IMR-90 (cell line): ENCODE results near the gene COL4A3. TPM values are rescaled to one million over a fixed set of nuclear protein-coding genes. Genes with fewer than 3 reads are reported as not detected.

Source experiments
- ATAC-seq: fragments of 200-7000 bp; cut with Tn5 transposase; 2 replicates; pipeline ENCODE4 v1.9.1; 2020; ENCODE audit warnings: low read depth, mild to moderate bottlenecking, moderate library complexity
- BruUV-seq: library from RNA; stranded (reverse); fragments of 400-500 nt; replicated peaks from 2 replicates; lab custom pipeline; 2021; lab: Mats Ljungman, UMichigan
- CTCF ChIA-PET: fragments of 300-600 bp; formaldehyde crosslinking; extraction: SDS; loops from one replicate; lab custom pipeline; 2021; ENCODE audit warnings: antibody characterized with exemption; lab: Yijun Ruan, JAX
- POLR2A ChIA-PET: fragments of 300-600 bp; sonication (Branson Sonifier 250); formaldehyde crosslinking; loops from one replicate; lab custom pipeline; 2022; ENCODE audit warnings: antibody characterized with exemption; ENCODE audit not compliant: unreplicated experiment; lab: Charles Lee
- DNase-seq: peaks from one replicate; pipeline ENCODE4 v3.0.0; 2013
- H2AFZ ChIP-seq: replicated peaks from 2 replicates; pipeline ENCODE3; 2013; ENCODE audit warnings: low read length, mild to moderate bottlenecking; ENCODE audit not compliant: poor library complexity
- H2AK5ac ChIP-seq: 2 replicates; pipeline ENCODE4 v1.6.1; 2013; ENCODE audit warnings: low read depth, low read length, inconsistent platforms
- H2AK9ac ChIP-seq: replicated peaks from 2 replicates; pipeline ENCODE3; 2013; ENCODE audit warnings: mild to moderate bottlenecking, low read depth, low read length, moderate library complexity; ENCODE audit not compliant: poor library complexity
- H2BK120ac ChIP-seq: 2 replicates; pipeline ENCODE4 v1.6.1; 2013; ENCODE audit warnings: low read depth, low read length, inconsistent platforms
- H2BK15ac ChIP-seq: 3 replicates; pipeline ENCODE4 v1.6.1; 2013; ENCODE audit warnings: low read depth, low read length, inconsistent platforms
- H2BK20ac ChIP-seq: 2 replicates; pipeline ENCODE4 v1.6.1; 2013; ENCODE audit warnings: low read depth, mild to moderate bottlenecking, inconsistent platforms, low read length, moderate library complexity
- H2BK5ac ChIP-seq: 2 replicates; pipeline ENCODE4 v1.6.1; 2013; ENCODE audit warnings: mild to moderate bottlenecking, low read depth, low read length, inconsistent platforms; ENCODE audit not compliant: poor library complexity, severe bottlenecking
- H3K14ac ChIP-seq: replicated peaks from 2 replicates; pipeline ENCODE4 v1.6.1; 2013; ENCODE audit warnings: low read depth, low read length, inconsistent platforms
- H3K18ac ChIP-seq: 2 replicates; pipeline ENCODE4 v1.6.1; 2013; ENCODE audit warnings: low read depth, low read length, control low read depth
- H3K23ac ChIP-seq: 2 replicates; pipeline ENCODE4 v1.6.1; 2013; ENCODE audit warnings: low read depth, low read length, inconsistent platforms
- H3K27ac ChIP-seq: 2 replicates; pipeline ENCODE4 v1.5.1; 2013; ENCODE audit warnings: mild to moderate bottlenecking, control low read depth, low read length; ENCODE audit not compliant: insufficient read depth
- H3K27me3 ChIP-seq: 2 replicates; pipeline ENCODE4 v1.6.1; 2013; ENCODE audit warnings: low read length; ENCODE audit not compliant: control insufficient read depth, insufficient read depth
- H3K36me3 ChIP-seq: 2 replicates; pipeline ENCODE4 v1.6.1; 2013; ENCODE audit warnings: low read length, mixed read lengths; ENCODE audit not compliant: control insufficient read depth, insufficient read depth
- H3K4ac ChIP-seq: 2 replicates; pipeline ENCODE4 v1.6.1; 2013; ENCODE audit warnings: low read depth, low read length, inconsistent platforms
- H3K4me1 ChIP-seq: 2 replicates; pipeline ENCODE4 v1.6.1; 2013; ENCODE audit warnings: low read length, mixed read lengths; ENCODE audit not compliant: control insufficient read depth, insufficient read depth
- H3K4me2 ChIP-seq: 2 replicates; pipeline ENCODE4 v1.6.1; 2013; ENCODE audit warnings: low read depth, mild to moderate bottlenecking, control low read depth, low read length, moderate library complexity
- H3K4me3 ChIP-seq: 2 replicates; pipeline ENCODE4 v1.5.1; 2013; ENCODE audit warnings: low read depth, mild to moderate bottlenecking, control low read depth, low read length, moderate library complexity; ENCODE audit not compliant: insufficient read depth
- H3K56ac ChIP-seq: 2 replicates; pipeline ENCODE4 v1.6.1; 2013; ENCODE audit warnings: low read length, inconsistent platforms; ENCODE audit not compliant: insufficient read depth; ENCODE audit errors: extremely low read depth
- H3K79me1 ChIP-seq, 2 experiments: 2 replicates each; pipeline ENCODE4 v1.6.1; 2013; ENCODE audit warnings: low read length in 2 of 2, inconsistent platforms in 1 of 2, low read depth in 1 of 2
- H3K9ac ChIP-seq: 2 replicates; pipeline ENCODE4 v1.6.1; 2013; ENCODE audit warnings: low read depth, low read length, control low read depth
- H3K9me1 ChIP-seq: 2 replicates; pipeline ENCODE4 v1.6.1; 2013; ENCODE audit warnings: low read length, inconsistent platforms; ENCODE audit not compliant: insufficient read depth
- H3K9me3 ChIP-seq: 2 replicates; pipeline ENCODE4 v1.6.1; 2013; ENCODE audit warnings: low read length; ENCODE audit not compliant: control insufficient read depth, insufficient read depth
- H4K20me1 ChIP-seq: 2 replicates; pipeline ENCODE4 v1.6.1; 2013; ENCODE audit warnings: low read length, inconsistent platforms; ENCODE audit not compliant: insufficient read depth
- H4K5ac ChIP-seq: 2 replicates; pipeline ENCODE4 v1.6.1; 2013; ENCODE audit warnings: mild to moderate bottlenecking, low read depth, low read length, control low read depth
- H4K8ac ChIP-seq, 2 experiments: 2 replicates each; pipeline ENCODE4 v1.6.1; 2013; ENCODE audit warnings: low read depth in 2 of 2, low read length in 2 of 2, control low read depth in 1 of 2, inconsistent platforms in 1 of 2
- H4K91ac ChIP-seq: 2 replicates; pipeline ENCODE4 v1.6.1; 2013; ENCODE audit warnings: low read depth, low read length, inconsistent platforms; ENCODE audit not compliant: insufficient read depth
- BHLHE40 ChIP-seq: fragments of 150-350 bp; IDR thresholded peaks from 2 replicates; pipeline ENCODE4 v1.6.1; 2016; ENCODE audit warnings: mild to moderate bottlenecking, low read depth, low read length
- MAZ ChIP-seq: IDR thresholded peaks from 2 replicates; pipeline ENCODE4 v1.6.1; 2012; ENCODE audit warnings: low read depth, mild to moderate bottlenecking, low read length, improper control_type of control experiment, moderate library complexity, borderline replicate concordance
- POLR2A ChIP-seq: IDR thresholded peaks from 2 replicates; pipeline ENCODE4 v1.6.1; 2012; ENCODE audit warnings: mild to moderate bottlenecking, low read depth, low read length
- RCOR1 ChIP-seq: IDR thresholded peaks from 2 replicates; pipeline ENCODE4 v1.6.1; 2012; ENCODE audit warnings: mild to moderate bottlenecking, low read length, improper control_type of control experiment; ENCODE audit not compliant: insufficient replicate concordance
- RFX5 ChIP-seq: IDR thresholded peaks from 2 replicates; pipeline ENCODE4 v1.8.0; 2012; ENCODE audit warnings: low read depth, mild to moderate bottlenecking, low read length, moderate library complexity
- SMC3 ChIP-seq: fragments of 150-350 bp; IDR thresholded peaks from 2 replicates; pipeline ENCODE4 v1.6.1; 2016; ENCODE audit warnings: low read depth, mild to moderate bottlenecking, antibody characterized with exemption, low read length, moderate library complexity
- WGBS, 2 experiments: methylation state at CpG; one replicate each; pipeline versions ENCODE4 v1.1.5 to v1.1.7; 2013; ENCODE audit warnings: missing lambda C conversion rate in 2 of 2; ENCODE audit not compliant: insufficient read length in 1 of 2; ENCODE audit errors: extremely low coverage in 2 of 2; 5-methylcytosine and 5-hydroxymethylcytosine counted together
- dilution Hi-C: fragments of 300-500 bp; cut with HindIII; formaldehyde crosslinking; loops from one replicate; pipeline ENCODE4 v1.14.3; 2018; ENCODE audit warnings: low sequenced_read_pairs; ENCODE audit not compliant: unreplicated experiment
- in situ Hi-C: fragments of 300-500 bp; cut with MboI; formaldehyde crosslinking; loops from 3 replicates; pipeline ENCODE4 v1.14.3; 2019; ENCODE audit warnings: low sequenced_read_pairs, inconsistent platforms, mixed read lengths
- intact Hi-C: fragments of 100-400 bp; cut with micrococcal nuclease; formaldehyde crosslinking; loops from 2 replicates; pipeline ENCODE4 v1.10.0; 2022
- polyA plus RNA-seq, 3 experiments: library from polyadenylated mRNA; depleted of rRNA; stranded (reverse); fragments of >200 nt; gene quantifications; 2 replicates each; pipeline ENCODE4 v1.2.3, GENCODE V29; 2012; ENCODE audit warnings: low replicate concordance in 1 of 3
- total RNA-seq: library from RNA; depleted of rRNA; stranded (reverse); fragments of >200 nt; gene quantifications from 2 replicates; pipeline ENCODE4 v1.2.3, GENCODE V29; 2012
- TF ChIP-seq, protein P1 (sequence below): fragments of 150-350 bp; IDR thresholded peaks from 2 replicates; pipeline ENCODE4 v1.6.1; 2016; ENCODE audit warnings: low read depth, mild to moderate bottlenecking, low read length, moderate library complexity, borderline replicate concordance
- TF ChIP-seq, protein P2 (sequence below): conservative IDR thresholded peaks from 2 replicates; pipeline ENCODE4 v1.5.1; 2012; ENCODE audit warnings: mild to moderate bottlenecking, low read depth, low read length, improper control_type of control experiment

Gene COL4A3
- total and polyA plus RNA-seq, 2 of the 4 experiments (the other 2 are of a cell fraction), result not detected

DNA sequence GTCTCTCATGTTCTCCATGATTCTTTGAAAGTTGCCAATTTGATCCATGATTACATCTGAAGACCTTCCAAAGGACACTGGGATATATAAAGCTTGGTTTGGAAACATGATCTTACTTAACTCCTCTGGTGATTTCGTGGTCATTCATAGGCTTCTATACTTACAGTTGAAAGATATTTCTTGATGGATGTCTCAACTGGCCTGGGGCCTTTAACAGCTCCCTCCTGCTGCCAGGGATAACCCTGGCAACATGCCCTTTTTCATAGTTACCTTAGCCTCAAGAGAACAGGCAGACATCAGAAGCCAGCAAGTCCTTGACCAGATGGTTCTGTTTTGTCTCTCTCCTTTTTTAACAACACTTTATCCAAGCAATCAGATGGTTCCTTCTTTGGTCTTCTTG, 137.1 kb downstream of the COL4A3 start:
- WGBS, 2 experiments, result no CpG with 5 or more reads among the region's 1 CpG
- BruUV-seq, result no TSS peak
- in situ Hi-C loops, result no loop called here

More for the DNA sequence above, 137.1 kb downstream of the COL4A3 start:
- H2AK5ac ChIP-seq, result no peak overlapping the region
- no peaks in the 10 kb centered on the region for H3K27me3 ChIP-seq
- TF ChIP-seq SMC3 (no peak), RFX5 (no peak), BHLHE40 (no peak), MAZ (no peak), RCOR1 (no peak), POLR2A (no peak)
- TF ChIP-seq, protein P1, sequence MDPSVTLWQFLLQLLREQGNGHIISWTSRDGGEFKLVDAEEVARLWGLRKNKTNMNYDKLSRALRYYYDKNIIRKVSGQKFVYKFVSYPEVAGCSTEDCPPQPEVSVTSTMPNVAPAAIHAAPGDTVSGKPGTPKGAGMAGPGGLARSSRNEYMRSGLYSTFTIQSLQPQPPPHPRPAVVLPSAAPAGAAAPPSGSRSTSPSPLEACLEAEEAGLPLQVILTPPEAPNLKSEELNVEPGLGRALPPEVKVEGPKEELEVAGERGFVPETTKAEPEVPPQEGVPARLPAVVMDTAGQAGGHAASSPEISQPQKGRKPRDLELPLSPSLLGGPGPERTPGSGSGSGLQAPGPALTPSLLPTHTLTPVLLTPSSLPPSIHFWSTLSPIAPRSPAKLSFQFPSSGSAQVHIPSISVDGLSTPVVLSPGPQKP, result no peak
- TF ChIP-seq, protein P2, sequence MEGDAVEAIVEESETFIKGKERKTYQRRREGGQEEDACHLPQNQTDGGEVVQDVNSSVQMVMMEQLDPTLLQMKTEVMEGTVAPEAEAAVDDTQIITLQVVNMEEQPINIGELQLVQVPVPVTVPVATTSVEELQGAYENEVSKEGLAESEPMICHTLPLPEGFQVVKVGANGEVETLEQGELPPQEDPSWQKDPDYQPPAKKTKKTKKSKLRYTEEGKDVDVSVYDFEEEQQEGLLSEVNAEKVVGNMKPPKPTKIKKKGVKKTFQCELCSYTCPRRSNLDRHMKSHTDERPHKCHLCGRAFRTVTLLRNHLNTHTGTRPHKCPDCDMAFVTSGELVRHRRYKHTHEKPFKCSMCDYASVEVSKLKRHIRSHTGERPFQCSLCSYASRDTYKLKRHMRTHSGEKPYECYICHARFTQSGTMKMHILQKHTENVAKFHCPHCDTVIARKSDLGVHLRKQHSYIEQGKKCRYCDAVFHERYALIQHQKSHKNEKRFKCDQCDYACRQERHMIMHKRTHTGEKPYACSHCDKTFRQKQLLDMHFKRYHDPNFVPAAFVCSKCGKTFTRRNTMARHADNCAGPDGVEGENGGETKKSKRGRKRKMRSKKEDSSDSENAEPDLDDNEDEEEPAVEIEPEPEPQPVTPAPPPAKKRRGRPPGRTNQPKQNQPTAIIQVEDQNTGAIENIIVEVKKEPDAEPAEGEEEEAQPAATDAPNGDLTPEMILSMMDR, result no peak
- H3K27ac ChIP-seq, result no peak overlapping the region
- no peak overlapping the region for H2BK20ac ChIP-seq
- no peak overlapping the region for H2BK5ac ChIP-seq
- ATAC-seq (no peak), DNase-seq (no peak)
- intact Hi-C loops, result no loop called here
- no peak overlapping the region for H3K23ac ChIP-seq
- no peaks in the 10 kb centered on the region for H3K9me1 ChIP-seq
- H4K91ac ChIP-seq, result no peak overlapping the region
- ChIA-PET POLR2A (no interaction called here), CTCF (interaction anchor here (0.6 kb wide), 1 partner anchor 793 kb away, joined by 3 read pairs; no protein-coding TSS in a partner anchor)
- H2AFZ ChIP-seq, result no peak overlapping the region
- no peak overlapping the region for H3K9ac ChIP-seq
- dilution Hi-C loops, result no loop called here
- H4K20me1 ChIP-seq, result no peaks in the 10 kb centered on the region
- no peak overlapping the region for H3K18ac ChIP-seq
- no peak overlapping the region for H2AK9ac ChIP-seq
- no peak overlapping the region for H2BK15ac ChIP-seq
- no peak overlapping the region for H3K4me3 ChIP-seq
- H3K4ac ChIP-seq, result no peak overlapping the region
- no peaks in the 10 kb centered on the region for H3K79me1 ChIP-seq
- no peaks in the 10 kb centered on the region for H3K36me3 ChIP-seq
- H3K14ac ChIP-seq, result no peak overlapping the region
- H4K8ac ChIP-seq, result no peak overlapping the region
- no peak overlapping the region for H4K5ac ChIP-seq
- H3K4me2 ChIP-seq, result no peak overlapping the region
- no peak overlapping the region for H2BK120ac ChIP-seq
- no peaks in the 10 kb centered on the region for H3K9me3 ChIP-seq
- no peak overlapping the region for H3K56ac ChIP-seq
- H3K4me1 ChIP-seq, result no peaks in the 10 kb centered on the region
